Activated T-cell treated with anti-CD3 and anti-CD28 coated beads, Interleukin-2, amount 50 U/mL, for 4 hours (primary cell): ENCODE data around the gene LAMP1. TPM values are rescaled to one million over a fixed set of nuclear protein-coding genes. Genes with fewer than 3 reads are reported as not detected.
"Not testable (repeated sequence)": the region's sequence is repeated elsewhere in the genome, so short reads cannot be mapped to it uniquely, and the experiment has no call there.

Experiments
- ATAC-seq, 2 donors: fragments of 200-7000 bp; cut with Tn5 transposase; one replicate each; pipeline ENCODE4 v1.10.0; 2021
- DNase-seq: peaks from one replicate; pipeline ENCODE4 v3.0.0-alpha.2; 2020
- H3K27me3 Mint-ChIP-seq: one replicate; pipeline ENCODE4 v1.8.0; 2021; ENCODE audit warnings: low read depth, mixed read lengths
- H3K36me3 Mint-ChIP-seq: one replicate; pipeline ENCODE4 v1.8.0; 2022; ENCODE audit warnings: mixed read lengths; ENCODE audit not compliant: insufficient read depth
- H3K4me1 Mint-ChIP-seq: one replicate; pipeline ENCODE4 v1.8.0; 2021; ENCODE audit warnings: low read depth, mixed read lengths
- H3K4me3 Mint-ChIP-seq: one replicate; pipeline ENCODE4 v1.8.0; 2021; ENCODE audit warnings: mild to moderate bottlenecking, moderate library complexity, mixed read lengths
- H3K9me3 Mint-ChIP-seq: one replicate; pipeline ENCODE4 v1.8.0; 2021; ENCODE audit warnings: mixed read lengths
- total RNA-seq, 3 donors: library from RNA; stranded (reverse); gene quantifications; one replicate each; pipeline ENCODE4 v1.2.1, GENCODE V29; 2021

The LAMP1 gene
- total RNA-seq, 3 donors from 2014 or later, result 81.8 to 101 (median 88.4) TPM

GRCh38 chr13:113364901-113365582 is 68.0 kb downstream of the LAMP1 start:
- H3K36me3 Mint-ChIP-seq, result no peaks in the 10 kb centered on the region
- DNase-seq, result no peak

DNA sequence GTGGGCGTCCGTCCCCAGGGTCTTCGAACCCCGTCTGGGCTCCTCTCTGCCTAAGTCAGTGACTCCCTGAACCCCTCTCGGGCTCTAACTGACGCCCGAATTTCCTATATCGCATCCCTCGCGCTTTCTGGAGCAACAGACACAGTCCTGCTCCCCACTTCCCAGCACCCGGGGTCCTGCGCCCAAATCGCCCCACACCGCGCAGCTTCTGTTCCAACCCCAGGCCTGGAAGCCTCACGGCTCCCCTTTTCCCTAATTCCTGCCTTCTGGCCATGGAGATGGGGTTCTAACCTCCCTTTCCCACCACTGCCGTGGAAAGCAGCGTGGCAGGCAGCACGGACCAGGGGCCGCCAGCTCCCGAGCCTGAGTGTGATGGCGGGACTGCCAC is 68.5 kb downstream of the LAMP1 start:
- no peak for ATAC-seq
- Mint-ChIP-seq H3K27me3 (peaks cover 21% of the 10 kb centered on the region), H3K4me3 (peak overlapping the region; percentile 29), H3K36me3 (no peaks in the 10 kb centered on the region), H3K9me3 (no peaks in the 10 kb centered on the region), H3K4me1 (peaks cover 5% of the 10 kb centered on the region)
- DNase-seq, result no peak

More at GRCh38 chr13:113364901-113365582, 68.0 kb downstream of the LAMP1 start:
- ATAC-seq, result no peak
- Mint-ChIP-seq H3K4me3 (peak overlapping the region; percentile 29), H3K4me1 (peaks cover 5% of the 10 kb centered on the region), H3K27me3 (peaks cover 21% of the 10 kb centered on the region), H3K9me3 (no peaks in the 10 kb centered on the region)

- DNase-seq (no peak), ATAC-seq (no peak)
- H3K9me3 Mint-ChIP-seq, result no peaks in the 10 kb centered on the region
- H3K27me3 Mint-ChIP-seq, result peaks cover 20% of the 10 kb centered on the region
- peaks cover 5% of the 10 kb centered on the region for H3K4me1 Mint-ChIP-seq
- H3K36me3 Mint-ChIP-seq, result no peaks in the 10 kb centered on the region
- no peak overlapping the region for H3K4me3 Mint-ChIP-seq
These were observed 69.0 kb downstream of the LAMP1 start for GRCh38 chr13:113365971-113366588.

GRCh38 chr13:113367020-113367560 is 70.1 kb downstream of the LAMP1 start:
- Mint-ChIP-seq H3K9me3 (no peaks in the 10 kb centered on the region), H3K36me3 (no peaks in the 10 kb centered on the region), H3K4me3 (no peak overlapping the region), H3K27me3 (peaks cover 16% of the 10 kb centered on the region), H3K4me1 (peaks cover 5% of the 10 kb centered on the region)
- DNase-seq (no peak), ATAC-seq (no peak)

DNA sequence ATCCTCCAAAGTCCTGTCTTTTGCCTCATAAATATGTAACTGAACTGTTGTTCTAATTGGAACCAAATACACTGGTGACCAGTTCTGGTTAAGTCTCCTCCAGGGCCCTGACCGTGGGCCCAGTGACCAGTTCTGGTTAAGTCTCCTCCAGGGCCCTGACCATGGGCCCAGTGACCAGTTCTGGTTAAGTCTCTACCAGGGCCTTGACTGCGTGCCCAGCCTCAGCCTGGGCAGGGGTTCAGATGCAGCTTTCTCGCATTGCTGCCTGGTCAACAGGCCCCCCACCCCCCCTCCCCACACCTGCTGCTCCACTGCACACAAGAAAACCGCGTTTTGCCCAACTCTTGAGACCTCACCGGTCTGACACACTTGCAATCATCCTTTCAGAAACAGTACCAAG is 70.7 kb downstream of the LAMP1 start:
- no peak overlapping the region for H3K4me3 Mint-ChIP-seq
- peaks cover 9% of the 10 kb centered on the region for H3K27me3 Mint-ChIP-seq
- peaks cover 2% of the 10 kb centered on the region for H3K4me1 Mint-ChIP-seq
- no peak for ATAC-seq
- H3K9me3 Mint-ChIP-seq, result no peaks in the 10 kb centered on the region
- no peaks in the 10 kb centered on the region for H3K36me3 Mint-ChIP-seq
- no peak for DNase-seq

GRCh38 chr13:113368353-113368752 is 71.3 kb downstream of the LAMP1 start:
- H3K36me3 Mint-ChIP-seq, H3K4me3 Mint-ChIP-seq, H3K27me3 Mint-ChIP-seq, H3K4me1 Mint-ChIP-seq, DNase-seq, ATAC-seq, H3K9me3 Mint-ChIP-seq: not testable (repeated sequence)

- ATAC-seq (no peak), DNase-seq (no peak)
- peaks cover 2% of the 10 kb centered on the region for H3K4me1 Mint-ChIP-seq
These were observed 72.2 kb downstream of the LAMP1 start for GRCh38 chr13:113369189-113369588.

DNA sequence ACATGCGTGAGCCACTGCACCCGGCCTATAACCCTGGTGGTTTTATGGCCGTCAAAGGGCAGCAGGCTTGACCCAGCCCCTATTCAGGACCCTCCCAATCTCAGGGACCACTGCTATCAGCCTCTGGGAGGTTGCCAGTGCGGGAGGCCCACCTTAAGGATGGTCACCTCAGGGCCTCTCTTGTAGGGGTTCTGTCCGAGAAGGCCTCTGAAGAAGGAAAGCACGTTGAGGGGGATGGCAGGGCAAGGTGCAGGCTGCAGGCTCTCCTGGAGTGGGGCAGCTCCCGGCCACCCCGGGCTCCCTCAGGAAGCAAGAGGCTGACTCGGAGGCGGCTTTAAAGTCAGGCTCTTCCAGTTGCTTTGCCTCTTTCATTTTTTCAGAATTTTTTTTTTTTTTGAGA is 72.8 kb downstream of the LAMP1 start:
- Mint-ChIP-seq H3K4me1 (peaks cover 2% of the 10 kb centered on the region), H3K9me3 (no peaks in the 10 kb centered on the region), H3K4me3 (no peak overlapping the region), H3K27me3 (peaks cover 10% of the 10 kb centered on the region), H3K36me3 (no peaks in the 10 kb centered on the region)
- ATAC-seq (no peak), DNase-seq (no peak)

More at GRCh38 chr13:113369189-113369588, 72.2 kb downstream of the LAMP1 start:
- peaks cover 8% of the 10 kb centered on the region for H3K27me3 Mint-ChIP-seq
- no peaks in the 10 kb centered on the region for H3K9me3 Mint-ChIP-seq
- H3K4me3 Mint-ChIP-seq, result no peak overlapping the region
- no peaks in the 10 kb centered on the region for H3K36me3 Mint-ChIP-seq

- no peaks in the 10 kb centered on the region for H3K9me3 Mint-ChIP-seq
- H3K4me1 Mint-ChIP-seq, result no peaks in the 10 kb centered on the region
- H3K27me3 Mint-ChIP-seq, result peaks cover 5% of the 10 kb centered on the region
- no peaks in the 10 kb centered on the region for H3K36me3 Mint-ChIP-seq
- ATAC-seq (no peak), DNase-seq (no peak)
- H3K4me3 Mint-ChIP-seq, result no peak overlapping the region
These were observed 74.0 kb downstream of the LAMP1 start for GRCh38 chr13:113371061-113371460.

GRCh38 chr13:113371701-113372100 is 74.7 kb downstream of the LAMP1 start:
- not testable (repeated sequence) for H3K9me3 Mint-ChIP-seq, H3K4me3 Mint-ChIP-seq, DNase-seq, H3K36me3 Mint-ChIP-seq, ATAC-seq, H3K4me1 Mint-ChIP-seq
- peaks cover 11% of the 10 kb centered on the region for H3K27me3 Mint-ChIP-seq

Other genes starting within 250 kb of the LAMP1 start
- gene F7, start 191.4 kb upstream of the LAMP1 start, total RNA-seq, result under 1 TPM; 0.14 to 0.42 (median 0.38) TPM
- not detected for gene F10, start 174.4 kb upstream of the LAMP1 start, total RNA-seq
- gene PROZ, start 138.6 kb upstream of the LAMP1 start, total RNA-seq, result not detected
- gene PCID2, start 88.6 kb upstream of the LAMP1 start, total RNA-seq, result 10 to 100 TPM; 63.3 to 68.1 (median 66.9) TPM
- gene CUL4A, start 87.6 kb upstream of the LAMP1 start, total RNA-seq, result 10 to 100 TPM; 85.5 to 89.8 (median 87.8) TPM
- under 1 TPM; 0.19 to 0.40 (median 0.38) TPM for gene GRTP1, start 66.9 kb downstream of the LAMP1 start, total RNA-seq
- under 1 TPM; 0.54 to 0.81 (median 0.79) TPM for gene ADPRHL1, start 156.2 kb downstream of the LAMP1 start, total RNA-seq
- gene DCUN1D2, start 193.5 kb downstream of the LAMP1 start, total RNA-seq, result 10 to 100 TPM; 11.1 to 13.7 (median 12.4) TPM